Naive B cell (primary cell): ENCODE data around the gene SPATA24. TPM values are rescaled to one million over a fixed set of nuclear protein-coding genes. Genes with fewer than 3 reads are reported as not detected.
A peak's percentile ranks its signal among the peaks of the same experiment; 100 is the strongest.
"Not testable (repeated sequence)": the region's sequence is repeated elsewhere in the genome, so short reads cannot be mapped to it uniquely, and the experiment has no call there.

Experiments used
- ATAC-seq, 2 donors: fragments of 150-1000 bp; cut with Tn5 transposase; 2 replicates each; pipeline ENCODE4 v1.10.0; 2021; ENCODE audit warnings: low read depth in 2 of 2, mild to moderate bottlenecking in 2 of 2, moderate library complexity in 2 of 2
- DNase-seq: peaks from one replicate; pipeline ENCODE4 v3.0.0; 2022
- H3K27ac Mint-ChIP-seq, 6 donors: one replicate each; pipeline ENCODE4 v1.8.0; 2020 to 2022; ENCODE audit warnings: mild to moderate bottlenecking in 6 of 6, mixed read lengths in 6 of 6, moderate library complexity in 5 of 6, inconsistent platforms in 2 of 6
- H3K27me3 Mint-ChIP-seq, 3 donors: one replicate each; pipeline ENCODE4 v1.8.0; 2021 to 2022; ENCODE audit warnings: mixed read lengths in 3 of 3, mild to moderate bottlenecking in 1 of 3
- H3K36me3 Mint-ChIP-seq, 2 donors: one replicate each; pipeline ENCODE4 v1.8.0; 2020 to 2022; ENCODE audit warnings: mixed read lengths in 2 of 2, inconsistent platforms in 1 of 2, mild to moderate bottlenecking in 1 of 2
- H3K4me1 Mint-ChIP-seq, 3 donors: one replicate each; pipeline ENCODE4 v1.8.0; 2020 to 2022; ENCODE audit warnings: mixed read lengths in 3 of 3, inconsistent platforms in 1 of 3, mild to moderate bottlenecking in 1 of 3, moderate library complexity in 1 of 3
- H3K4me3 Mint-ChIP-seq, 8 donors: one replicate each; pipeline ENCODE4 v1.8.0; 2020 to 2022; ENCODE audit warnings: mild to moderate bottlenecking in 8 of 8, mixed read lengths in 8 of 8, moderate library complexity in 8 of 8, inconsistent platforms in 2 of 8
- H3K9me3 Mint-ChIP-seq, 7 donors: one replicate each; pipeline ENCODE4 v1.8.0; 2020 to 2022; ENCODE audit warnings: mixed read lengths in 7 of 7, mild to moderate bottlenecking in 5 of 7, inconsistent platforms in 2 of 7, moderate library complexity in 1 of 7
- polyA plus RNA-seq, 6 donors: library from polyadenylated mRNA; unstranded; fragments of 300-500 nt; fragmentation: Illumina TruSeq; gene quantifications; one replicate each; pipeline ENCODE4 v1.2.3, GENCODE V29; 2021; ENCODE audit warnings: low read depth in 6 of 6

Gene SPATA24
- polyA plus RNA-seq, 6 donors from 2014 or later = 3.3 to 10.5 (median 5.5) TPM

- H3K9me3 Mint-ChIP-seq = no peaks in the 10 kb centered on the region
- H3K27ac Mint-ChIP-seq = no peak overlapping the region
- H3K36me3 Mint-ChIP-seq = peaks cover 10% of the 10 kb centered on the region in 2 donors
- ATAC-seq (no peak), DNase-seq (no peak)
- H3K4me1 Mint-ChIP-seq = peaks cover 13 to 20% (median 16%) of the 10 kb centered on the region in 3 donors
- H3K4me3 Mint-ChIP-seq = no peak overlapping the region
- no peaks in the 10 kb centered on the region for H3K27me3 Mint-ChIP-seq
These were observed 42.0 kb downstream of the SPATA24 start for GRCh38 chr5:139361835-139362429.

GRCh38 chr5:139360384-139360783 lies 43.5 kb downstream of the SPATA24 start:
- H3K4me3 Mint-ChIP-seq = peak overlapping the region in 1 of 8 donors; percentile 40
- no peak for DNase-seq

GRCh38 chr5:139358064-139358463 lies 45.8 kb downstream of the SPATA24 start:
- ATAC-seq = no peak
- Mint-ChIP-seq H3K36me3 (peaks cover 6 to 9% of the 10 kb centered on the region in 2 donors), H3K27ac (peak overlapping the region in 1 of 6 donors; percentile 18), H3K9me3 (peaks cover 0 to 7% (median 0%) of the 10 kb centered on the region in 7 donors), H3K4me1 (peaks cover 20 to 38% (median 35%) of the 10 kb centered on the region in 3 donors), H3K27me3 (no peaks in the 10 kb centered on the region), H3K4me3 (no peak overlapping the region)
- DNase-seq = no peak

More at GRCh38 chr5:139360384-139360783, 43.5 kb downstream of the SPATA24 start:
- no peaks in the 10 kb centered on the region for H3K9me3 Mint-ChIP-seq
- peaks cover 10% of the 10 kb centered on the region in 2 donors for H3K36me3 Mint-ChIP-seq
- H3K27me3 Mint-ChIP-seq = no peaks in the 10 kb centered on the region
- peaks cover 13 to 27% (median 27%) of the 10 kb centered on the region in 3 donors for H3K4me1 Mint-ChIP-seq
- ATAC-seq = no peak
- peak overlapping the region in 2 of 6 donors; percentile 21 to 80 for H3K27ac Mint-ChIP-seq

- not testable (repeated sequence) for DNase-seq, H3K9me3 Mint-ChIP-seq, H3K4me3 Mint-ChIP-seq, H3K27me3 Mint-ChIP-seq, ATAC-seq, H3K27ac Mint-ChIP-seq, H3K36me3 Mint-ChIP-seq
- H3K4me1 Mint-ChIP-seq = peaks cover 24 to 41% (median 39%) of the 10 kb centered on the region in 3 donors
These were observed 48.0 kb downstream of the SPATA24 start for GRCh38 chr5:139355900-139356299.

GRCh38 chr5:139354186-139354585 lies 49.7 kb downstream of the SPATA24 start:
- no peak for DNase-seq
- peaks cover 6 to 9% of the 10 kb centered on the region in 2 donors for H3K36me3 Mint-ChIP-seq
- H3K4me1 Mint-ChIP-seq = peaks cover 20 to 47% (median 38%) of the 10 kb centered on the region in 3 donors
- H3K27ac Mint-ChIP-seq = peak overlapping the region in 1 of 6 donors; percentile 75
- ATAC-seq = no peak
- H3K27me3 Mint-ChIP-seq = no peaks in the 10 kb centered on the region
- H3K4me3 Mint-ChIP-seq = no peak overlapping the region
- H3K9me3 Mint-ChIP-seq = peaks cover 0 to 7% (median 0%) of the 10 kb centered on the region in 7 donors

- DNase-seq, H3K36me3 Mint-ChIP-seq, H3K27me3 Mint-ChIP-seq, H3K9me3 Mint-ChIP-seq, ATAC-seq, H3K4me3 Mint-ChIP-seq: not testable (repeated sequence)
- Mint-ChIP-seq H3K4me1 (peaks cover 28 to 69% (median 58%) of the 10 kb centered on the region in 3 donors), H3K27ac (peak overlapping the region in 1 of 6 donors; percentile 41)
These were observed 56.0 kb downstream of the SPATA24 start for GRCh38 chr5:139347863-139348262.

Other genes with a start within 250 kb of the SPATA24 start
- gene SIL1, start 205.7 kb downstream of the SPATA24 start, polyA plus RNA-seq = 10 to 100 TPM in 5 of 6 donors, 1 to 10 TPM in 1; 9.1 to 18.7 (median 13.6) TPM
- gene MATR3, start 110.3 kb downstream of the SPATA24 start, polyA plus RNA-seq = 100 to 1,000 TPM; 370 to 439 (median 392) TPM
- gene PAIP2, start 62.2 kb downstream of the SPATA24 start, polyA plus RNA-seq = 100 to 1,000 TPM; 348 to 544 (median 403) TPM
- gene SLC23A1, start 20.8 kb downstream of the SPATA24 start, polyA plus RNA-seq = under 1 TPM in 3 of 6 donors, not detected in 3; 0.13 to 0.57 (median 0.49) TPM
- gene MZB1, start 14.2 kb downstream of the SPATA24 start, polyA plus RNA-seq = 100 to 1,000 TPM in 1 of 6 donors, 10 to 100 TPM in 5; 49.7 to 105 (median 88.1) TPM
- 1 to 10 TPM in 3 of 6 donors, under 1 TPM in 3; 0.67 to 2.5 (median 1.1) TPM for gene PROB1, start 9.0 kb downstream of the SPATA24 start, polyA plus RNA-seq
- gene DNAJC18, start 35.4 kb upstream of the SPATA24 start, polyA plus RNA-seq = 10 to 100 TPM in 1 of 6 donors, 1 to 10 TPM in 4, not detected in 1; 4.3 to 10.0 (median 4.8) TPM
- gene ECSCR, start 58.7 kb upstream of the SPATA24 start, polyA plus RNA-seq = not detected
- not detected for gene SMIM33, start 66.9 kb upstream of the SPATA24 start, polyA plus RNA-seq
- 1 to 10 TPM in 2 of 6 donors, under 1 TPM in 4; 0.32 to 3.1 (median 0.81) TPM for gene STING1, start 78.7 kb upstream of the SPATA24 start, polyA plus RNA-seq
- gene UBE2D2, start 157.2 kb upstream of the SPATA24 start, polyA plus RNA-seq = 100 to 1,000 TPM; 374 to 562 (median 427) TPM
- gene CXXC5, start 244.3 kb upstream of the SPATA24 start, polyA plus RNA-seq = 100 to 1,000 TPM; 351 to 547 (median 399) TPM